GM12864 (cell line): ENCODE measurements around the gene ANKRD45.
"Not testable (repeated sequence)": the region's sequence is repeated elsewhere in the genome, so short reads cannot be mapped to it uniquely, and the experiment has no call there.

Experiments
- DNase-seq: peaks from one replicate; pipeline ENCODE4 v3.0.0-alpha.2; 2011; ENCODE audit warnings: low read depth
- H3K4me3 ChIP-seq: 2 replicates; pipeline ENCODE4 v1.5.1; 2011; ENCODE audit warnings: mild to moderate bottlenecking, low read depth, low read length, control low read depth
- CTCF ChIP-seq: IDR thresholded peaks from 2 replicates; pipeline ENCODE4 v1.5.1; 2011; ENCODE audit warnings: low read depth, mild to moderate bottlenecking, moderate library complexity, low read length, control low read depth, inconsistent platforms; ENCODE audit errors: missing control alignments

ANKRD45 gene

DNA sequence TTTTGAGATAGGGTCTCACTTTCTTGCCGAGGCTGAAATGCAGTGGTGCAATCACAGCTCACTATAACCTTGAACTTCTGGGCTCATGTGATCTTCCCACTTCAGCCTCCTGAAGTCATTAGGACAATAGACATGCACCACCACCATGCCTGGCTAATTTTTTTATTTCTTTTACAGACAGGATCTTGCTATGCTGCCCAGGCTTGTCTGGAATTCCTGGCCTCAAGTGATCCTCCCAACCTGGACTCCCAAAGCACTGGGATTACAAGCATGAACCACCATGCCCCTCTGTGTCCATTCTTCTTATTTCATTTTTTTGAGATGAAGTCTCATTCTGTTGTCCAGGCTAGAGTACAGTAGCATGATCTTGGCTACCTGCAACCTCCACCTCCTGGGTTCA is 33.1 kb upstream of the ANKRD45 start:
- H3K4me3 ChIP-seq, result no peak overlapping the region
- no peak for TF ChIP-seq CTCF
- DNase-seq, result no peak

DNA sequence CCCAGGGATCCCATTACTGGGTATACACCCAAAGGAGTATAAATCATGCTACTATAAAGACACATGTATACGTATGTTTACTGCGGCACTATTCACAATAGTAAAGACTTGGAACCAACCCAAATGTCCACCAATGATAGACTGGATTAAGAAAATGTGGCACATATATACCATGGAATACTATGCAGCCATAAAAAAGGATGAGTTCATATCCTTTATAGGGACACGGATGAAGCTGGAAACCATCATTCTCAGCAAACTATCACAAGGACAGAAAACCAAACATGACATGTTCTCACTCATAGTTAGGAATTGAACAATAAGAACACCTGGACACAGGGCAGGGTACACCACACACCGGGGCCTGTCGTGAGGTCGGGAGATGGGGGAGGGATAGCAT is 31.6 kb upstream of the ANKRD45 start:
- DNase-seq, H3K4me3 ChIP-seq: not testable (repeated sequence)

GRCh38 chr1:173693238-173693637 is 23.6 kb upstream of the ANKRD45 start:
- no peak for TF ChIP-seq CTCF
- no peak overlapping the region for H3K4me3 ChIP-seq
- no peak for DNase-seq

DNA sequence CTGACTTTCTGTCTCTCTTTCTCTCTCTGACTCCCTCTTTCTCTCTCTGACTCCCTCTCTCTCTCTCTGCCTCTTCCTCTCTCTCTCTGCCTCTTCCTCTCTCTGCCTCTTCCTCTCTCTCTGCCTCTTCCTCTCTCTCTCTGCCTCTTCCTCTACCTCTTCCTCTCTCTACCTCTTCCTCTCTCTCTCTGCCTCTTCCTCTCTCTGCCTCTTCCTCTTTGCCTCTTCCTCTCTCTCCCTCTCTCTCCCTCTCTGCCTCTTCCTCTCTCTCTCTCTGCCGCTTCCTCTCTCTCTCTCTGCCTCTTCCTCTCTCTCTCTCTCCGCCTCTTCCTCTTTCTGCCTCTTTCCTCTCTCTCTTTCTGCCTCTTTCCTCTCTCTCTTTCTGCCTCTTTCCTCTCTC is 18.6 kb upstream of the ANKRD45 start:
- DNase-seq, result no peak
- no peak overlapping the region for H3K4me3 ChIP-seq
- no peak for TF ChIP-seq CTCF

DNA sequence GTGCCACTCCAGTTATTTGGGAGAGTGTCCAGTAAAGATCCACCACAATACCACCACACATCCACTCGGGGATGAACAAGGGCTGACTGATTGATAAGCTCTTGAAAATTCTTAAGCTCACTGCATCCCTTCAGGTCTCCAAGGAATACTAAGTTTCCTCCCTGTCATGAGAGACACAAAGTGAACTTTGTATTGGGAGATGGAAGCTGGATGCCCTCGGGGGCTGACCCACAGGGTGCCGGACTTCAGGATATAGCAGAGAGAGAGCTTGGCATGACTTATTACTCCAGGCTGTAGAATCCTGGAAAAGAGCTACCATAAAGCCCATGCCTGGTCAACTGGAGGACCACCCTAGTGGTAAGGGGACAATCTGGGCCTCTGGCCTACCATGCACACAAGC is 15.5 kb upstream of the ANKRD45 start:
- not testable (repeated sequence) for H3K4me3 ChIP-seq, DNase-seq

DNA sequence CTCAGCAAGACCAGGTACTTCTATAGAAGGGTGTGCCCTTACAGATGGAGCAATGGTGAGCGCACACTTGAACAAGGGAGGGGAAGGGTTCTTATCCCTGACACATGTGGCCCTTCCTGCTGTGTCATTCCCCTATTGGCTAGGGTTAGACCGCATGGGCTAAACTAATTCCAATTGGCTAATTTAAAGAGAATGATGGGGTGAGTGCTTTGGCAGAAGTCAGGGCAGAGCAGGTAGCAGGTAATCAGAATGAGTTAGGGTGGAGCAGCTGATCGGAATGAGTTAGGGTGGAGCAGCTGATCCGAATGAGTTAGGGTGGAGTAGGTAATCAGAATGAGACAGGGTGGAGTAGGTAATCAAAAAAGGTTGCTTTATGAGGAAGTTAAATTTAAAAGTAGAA is 14.2 kb upstream of the ANKRD45 start:
- not testable (repeated sequence) for DNase-seq, H3K4me3 ChIP-seq

GRCh38 chr1:173682184-173682583 is 12.5 kb upstream of the ANKRD45 start:
- DNase-seq, result no peak
- no peak overlapping the region for H3K4me3 ChIP-seq
- TF ChIP-seq CTCF, result no peak

DNA sequence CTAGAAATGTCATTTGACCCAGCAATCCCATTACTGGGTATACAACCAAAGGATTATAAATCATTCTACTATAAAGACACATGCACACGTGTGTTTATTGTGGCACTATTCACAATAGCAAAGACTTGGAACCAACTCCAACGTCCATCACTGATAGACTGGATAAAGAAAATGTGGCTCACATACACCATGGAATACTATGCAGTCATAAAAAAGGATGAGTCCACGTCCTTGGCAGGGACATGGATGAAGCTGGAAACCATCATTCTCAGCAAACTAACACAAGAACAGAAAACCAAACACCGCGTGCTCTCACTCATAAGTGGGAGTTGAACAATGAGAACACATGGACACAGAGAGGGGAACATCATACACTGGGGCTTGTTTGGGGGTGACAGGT is 10.5 kb upstream of the ANKRD45 start:
- H3K4me3 ChIP-seq, DNase-seq: not testable (repeated sequence)

GRCh38 chr1:173674496-173674895 is 4.8 kb upstream of the ANKRD45 start:
- H3K4me3 ChIP-seq, DNase-seq: not testable (repeated sequence)

DNA sequence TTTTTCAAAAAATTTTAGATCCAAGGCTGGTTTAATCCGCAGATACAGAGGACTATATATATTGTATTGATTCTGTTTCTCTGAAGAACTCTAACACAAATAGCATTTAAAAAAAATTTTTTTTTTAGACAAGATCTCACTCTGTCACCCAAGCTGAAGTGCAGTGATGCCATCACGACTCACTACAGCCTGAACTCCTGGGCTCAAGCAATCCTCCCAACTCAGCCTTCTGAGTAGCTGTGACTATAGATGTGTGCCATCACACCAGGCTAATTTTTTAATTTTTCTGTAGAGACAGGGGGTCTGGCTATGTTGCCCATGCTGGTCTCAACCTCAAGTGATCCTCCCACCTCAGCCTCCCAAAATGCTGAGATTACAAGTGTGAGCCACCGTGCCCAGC is 3.0 kb downstream of the ANKRD45 start:
- no peak for TF ChIP-seq CTCF
- no peak overlapping the region for H3K4me3 ChIP-seq
- no peak for DNase-seq
